PFSK-1 (cell line): Measurements from ENCODE around the gene GSK3B.

ENCODE experiments used
- POLR2AphosphoS5 ChIP-seq: IDR thresholded peaks from 2 replicates; pipeline ENCODE4 v1.6.1; 2012; ENCODE audit warnings: low read depth, mild to moderate bottlenecking, control low read depth, low read length, moderate library complexity
- SIN3A ChIP-seq: IDR thresholded peaks from 2 replicates; pipeline ENCODE4 v1.6.1; 2012; ENCODE audit warnings: mild to moderate bottlenecking, low read length, moderate library complexity, borderline replicate concordance; ENCODE audit not compliant: insufficient read depth
- TF ChIP-seq, protein P1 (sequence below), 2 experiments: IDR thresholded peaks; 2 replicates each; pipeline versions ENCODE4 v1.6.1 to v1.8.0; 2011 to 2012; ENCODE audit warnings: low read depth in 2 of 2, low read length in 2 of 2, control low read depth in 1 of 2, inconsistent platforms in 1 of 2, mild to moderate bottlenecking in 1 of 2, moderate library complexity in 1 of 2; ENCODE audit not compliant: insufficient read depth in 1 of 2

GRCh38 chr3:119911748-119912147 lies 182.5 kb downstream of the GSK3B start:
- TF ChIP-seq POLR2AphosphoS5, result no peak
- TF ChIP-seq SIN3A, result no peak
- TF ChIP-seq, protein P1, sequence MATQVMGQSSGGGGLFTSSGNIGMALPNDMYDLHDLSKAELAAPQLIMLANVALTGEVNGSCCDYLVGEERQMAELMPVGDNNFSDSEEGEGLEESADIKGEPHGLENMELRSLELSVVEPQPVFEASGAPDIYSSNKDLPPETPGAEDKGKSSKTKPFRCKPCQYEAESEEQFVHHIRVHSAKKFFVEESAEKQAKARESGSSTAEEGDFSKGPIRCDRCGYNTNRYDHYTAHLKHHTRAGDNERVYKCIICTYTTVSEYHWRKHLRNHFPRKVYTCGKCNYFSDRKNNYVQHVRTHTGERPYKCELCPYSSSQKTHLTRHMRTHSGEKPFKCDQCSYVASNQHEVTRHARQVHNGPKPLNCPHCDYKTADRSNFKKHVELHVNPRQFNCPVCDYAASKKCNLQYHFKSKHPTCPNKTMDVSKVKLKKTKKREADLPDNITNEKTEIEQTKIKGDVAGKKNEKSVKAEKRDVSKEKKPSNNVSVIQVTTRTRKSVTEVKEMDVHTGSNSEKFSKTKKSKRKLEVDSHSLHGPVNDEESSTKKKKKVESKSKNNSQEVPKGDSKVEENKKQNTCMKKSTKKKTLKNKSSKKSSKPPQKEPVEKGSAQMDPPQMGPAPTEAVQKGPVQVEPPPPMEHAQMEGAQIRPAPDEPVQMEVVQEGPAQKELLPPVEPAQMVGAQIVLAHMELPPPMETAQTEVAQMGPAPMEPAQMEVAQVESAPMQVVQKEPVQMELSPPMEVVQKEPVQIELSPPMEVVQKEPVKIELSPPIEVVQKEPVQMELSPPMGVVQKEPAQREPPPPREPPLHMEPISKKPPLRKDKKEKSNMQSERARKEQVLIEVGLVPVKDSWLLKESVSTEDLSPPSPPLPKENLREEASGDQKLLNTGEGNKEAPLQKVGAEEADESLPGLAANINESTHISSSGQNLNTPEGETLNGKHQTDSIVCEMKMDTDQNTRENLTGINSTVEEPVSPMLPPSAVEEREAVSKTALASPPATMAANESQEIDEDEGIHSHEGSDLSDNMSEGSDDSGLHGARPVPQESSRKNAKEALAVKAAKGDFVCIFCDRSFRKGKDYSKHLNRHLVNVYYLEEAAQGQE (IDR thresholded peaks at IDR 0.05; ENCODE audit: insufficient read depth in 1 of 2, low read depth in 2 of 2, low read length in 2 of 2), result no peak
